Right atrium auricular region (tissue), 2 donors: ENCODE measurements around the gene TMEM123. TPM values are rescaled to one million over a fixed set of nuclear protein-coding genes. Genes with fewer than 3 reads are reported as not detected.

ENCODE experiments used
- DNase-seq: peaks from one replicate; pipeline ENCODE4 v3.0.0-alpha.2; 2019; ENCODE audit warnings: low spot score
- H3K27ac ChIP-seq, 2 donors: fragments of 200-600 bp; sonication (generic); 1 replicate in 1 of 2; 2 replicates in 1 of 2; pipeline ENCODE4 v1.5.1; 2016 to 2019
- H3K27me3 ChIP-seq, 2 donors: fragments of 200-600 bp; sonication (generic); one replicate each; pipeline versions ENCODE4 v1.5.1 to v1.6.0; 2017 to 2019
- H3K36me3 ChIP-seq: fragments of 200-600 bp; sonication (generic); one replicate; pipeline ENCODE4 v1.5.1; 2016
- H3K4me1 ChIP-seq, 2 donors: fragments of 200-600 bp; sonication (generic); one replicate each; pipeline versions ENCODE4 v1.5.1 to v1.6.0; 2017 to 2019
- H3K4me3 ChIP-seq, 2 donors: fragments of 200-600 bp; sonication (generic); 1 replicate in 1 of 2; 2 replicates in 1 of 2; pipeline ENCODE4 v1.5.1; 2017 to 2019; ENCODE audit warnings: mild to moderate bottlenecking in 1 of 2, moderate library complexity in 1 of 2
- H3K9me3 ChIP-seq, 2 donors: fragments of 200-600 bp; sonication (generic); one replicate each; pipeline ENCODE4 v1.5.1; 2019
- CTCF ChIP-seq, 2 donors: fragments of 200-600 bp; sonication (generic); IDR thresholded peaks; one replicate each; pipeline ENCODE4 v1.5.1; 2019; ENCODE audit warnings: antibody characterized with exemption in 2 of 2
- total RNA-seq, 2 donors: library from RNA; depleted of rRNA; stranded (reverse); fragments of >200 nt; gene quantifications; one replicate each; pipeline ENCODE4 v1.1.0, GENCODE V29; 2016

Gene TMEM123
- total RNA-seq, 2 donors from 2014 or later: 72.8 to 80.7 TPM

GRCh38 chr11:102495161-102496042 lies 42.8 kb upstream of the TMEM123 start:
- DNase-seq: no peak
- Histone ChIP-seq H3K4me1 (peaks cover 0 to 4% of the 10 kb centered on the region in 2 donors), H3K9me3 (no peaks in the 10 kb centered on the region), H3K27ac (no peak overlapping the region), H3K4me3 (no peak overlapping the region), H3K36me3 (no peaks in the 10 kb centered on the region), H3K27me3 (no peaks in the 10 kb centered on the region)
- TF ChIP-seq CTCF (IDR thresholded peaks at IDR 0.05): peak; percentile 30 to 80

- H3K27me3 ChIP-seq: no peaks in the 10 kb centered on the region
- H3K27ac ChIP-seq: no peak overlapping the region
- H3K9me3 ChIP-seq: no peaks in the 10 kb centered on the region
- H3K4me3 ChIP-seq: no peak overlapping the region
- DNase-seq: no peak
- H3K4me1 ChIP-seq: peaks cover 0 to 4% of the 10 kb centered on the region in 2 donors
- no peaks in the 10 kb centered on the region for H3K36me3 ChIP-seq
- no peak for TF ChIP-seq CTCF (IDR thresholded peaks at IDR 0.05)
These were observed 41.7 kb upstream of the TMEM123 start for GRCh38 chr11:102494216-102494615.

- no peak for TF ChIP-seq CTCF (IDR thresholded peaks at IDR 0.05)
- Histone ChIP-seq H3K4me3 (no peak overlapping the region), H3K27ac (no peak overlapping the region), H3K4me1 (peaks cover 0 to 4% of the 10 kb centered on the region in 2 donors), H3K36me3 (no peaks in the 10 kb centered on the region), H3K27me3 (no peaks in the 10 kb centered on the region), H3K9me3 (no peaks in the 10 kb centered on the region)
- no peak for DNase-seq
These were observed 41.0 kb upstream of the TMEM123 start for GRCh38 chr11:102493524-102493923.

- no peak overlapping the region for H3K27ac ChIP-seq
- H3K4me1 ChIP-seq: peaks cover 0 to 4% of the 10 kb centered on the region in 2 donors
- TF ChIP-seq CTCF (IDR thresholded peaks at IDR 0.05): no peak
- H3K9me3 ChIP-seq: no peaks in the 10 kb centered on the region
- no peaks in the 10 kb centered on the region for H3K27me3 ChIP-seq
- H3K36me3 ChIP-seq: no peaks in the 10 kb centered on the region
- no peak for DNase-seq
- no peak overlapping the region for H3K4me3 ChIP-seq
These were observed 39.4 kb upstream of the TMEM123 start for GRCh38 chr11:102491969-102492368.

- Histone ChIP-seq H3K4me3 (no peak overlapping the region), H3K27ac (no peak overlapping the region), H3K4me1 (no peaks in the 10 kb centered on the region), H3K9me3 (no peaks in the 10 kb centered on the region), H3K27me3 (no peaks in the 10 kb centered on the region), H3K36me3 (no peaks in the 10 kb centered on the region)
- DNase-seq: no peak
- TF ChIP-seq CTCF (IDR thresholded peaks at IDR 0.05): no peak
These were observed 36.9 kb upstream of the TMEM123 start for GRCh38 chr11:102489186-102490145.
